K562 (cell line): Measurements from ENCODE around the gene GZMA. TPM values are rescaled to one million over a fixed set of nuclear protein-coding genes. Genes with fewer than 3 reads are reported as not detected.

Experiments
- ATAC-seq: fragments of 200-7000 bp; cut with Tn5 transposase; 3 replicates; pipeline ENCODE4 v1.9.1; 2020; ENCODE audit warnings: moderate library complexity
- BruUV-seq: library from RNA; stranded (reverse); fragments of 400-500 nt; replicated peaks from 2 replicates; lab custom pipeline; 2021; lab: Mats Ljungman, UMichigan
- CTCF ChIA-PET: fragments of 300-600 bp; formaldehyde crosslinking; extraction: SDS; loops from one replicate; lab custom pipeline; 2021; ENCODE audit warnings: low intra/inter-chr PET ratio; lab: Yijun Ruan, JAX
- POLR2A ChIA-PET: fragments of 300-600, 350-650 bp; sonication (Branson Sonifier 250); formaldehyde crosslinking; extraction: SDS; loops from one replicate; lab custom pipeline; 2021; ENCODE audit warnings: antibody characterized with exemption, inconsistent platforms; lab: Yijun Ruan, JAX
- DNase-seq, 4 experiments: peaks; one replicate each; pipeline versions ENCODE4 v3.0.0 to v3.0.0-alpha.2; 2011 to 2018; ENCODE audit warnings: low spot score in 3 of 4, mixed read lengths in 3 of 4; ENCODE audit errors: extremely low read depth in 1 of 4
- FAIRE-seq: peaks from 2 replicates; lab custom pipeline; 2011; peaks lifted over from hg19 to GRCh38; lab: Jason Lieb, UNC
- H2AFZ ChIP-seq: 2 replicates; pipeline ENCODE4 v1.6.0; 2011; ENCODE audit warnings: low read depth, low read length, control low read depth, inconsistent platforms
- H3K27ac ChIP-seq: fragments of 200-600 bp; 3 replicates; pipeline ENCODE4 v1.8.0; 2011; ENCODE audit warnings: low read depth, mild to moderate bottlenecking, control low read depth, inconsistent platforms, low read length, moderate library complexity, mixed read lengths; ENCODE audit errors: extremely low read depth
- H3K27me3 ChIP-seq, 2 experiments: fragments of 300-600 bp in 1 of 2; 2 replicates in 1 of 2; 3 replicates in 1 of 2; pipeline versions ENCODE4 v1.6.0 to v1.8.0; 2011; ENCODE audit warnings: inconsistent platforms in 2 of 2, low read length in 2 of 2, mild to moderate bottlenecking in 1 of 2, mixed read lengths in 1 of 2, moderate library complexity in 1 of 2; ENCODE audit not compliant: control insufficient read depth in 2 of 2, insufficient read depth in 2 of 2
- H3K36me3 ChIP-seq: fragments of 300-600 bp; 3 replicates; pipeline ENCODE4 v1.8.0; 2011; ENCODE audit warnings: mild to moderate bottlenecking, low read length, inconsistent platforms; ENCODE audit not compliant: control insufficient read depth, insufficient read depth
- H3K4me1 ChIP-seq, 2 experiments: fragments of 200-600 bp in 1 of 2; replicated peaks in 1 of 2; 2 replicates in 1 of 2; 3 replicates in 1 of 2; pipeline versions ENCODE4 v1.5.1 to v1.8.0; 2011; ENCODE audit warnings: inconsistent platforms in 2 of 2, low read length in 2 of 2, mild to moderate bottlenecking in 1 of 2, mixed read lengths in 1 of 2, moderate library complexity in 1 of 2; ENCODE audit not compliant: control insufficient read depth in 2 of 2, insufficient read depth in 2 of 2
- H3K4me2 ChIP-seq: 2 replicates; pipeline ENCODE4 v1.6.1; 2011; ENCODE audit warnings: low read length, control low read depth, inconsistent platforms, mixed read lengths; ENCODE audit not compliant: insufficient read depth
- H3K4me3 ChIP-seq: fragments of 200-600 bp; sonication (generic), shearing (Covaris generic); 2 replicates; pipeline ENCODE4 v1.5.1; 2016; ENCODE audit warnings: control low read depth, inconsistent platforms
- H3K79me2 ChIP-seq: fragments of 200-600 bp; 3 replicates; pipeline ENCODE4 v1.8.0; 2011; ENCODE audit warnings: low read length, inconsistent platforms; ENCODE audit not compliant: control insufficient read depth, insufficient read depth
- H3K9ac ChIP-seq, 2 experiments: 2 replicates each; pipeline versions ENCODE4 v1.6.0 to v1.6.1; 2011; ENCODE audit warnings: low read depth in 2 of 2, low read length in 2 of 2, control low read depth in 1 of 2, inconsistent platforms in 1 of 2, mild to moderate bottlenecking in 1 of 2, mixed read lengths in 1 of 2; ENCODE audit not compliant: insufficient read depth in 1 of 2
- H3K9me1 ChIP-seq: one replicate; pipeline ENCODE4 v1.6.0; 2011; ENCODE audit warnings: inconsistent platforms, mild to moderate bottlenecking, low read length, moderate library complexity; ENCODE audit not compliant: control insufficient read depth, insufficient read depth
- H3K9me3 ChIP-seq: replicated peaks from 2 replicates; pipeline ENCODE4 v1.5.1; 2011; ENCODE audit warnings: low read depth, low read length, inconsistent platforms; ENCODE audit not compliant: control insufficient read depth, insufficient read depth
- H4K20me1 ChIP-seq: replicated peaks from 2 replicates; pipeline ENCODE4 v1.6.1; 2011; ENCODE audit warnings: low read length, inconsistent platforms, mixed read lengths; ENCODE audit not compliant: control insufficient read depth, insufficient read depth
- EWSR1 ChIP-seq: fragments of 450-650 bp; IDR thresholded peaks from 2 replicates; pipeline ENCODE4 v1.6.1; 2018; ENCODE audit warnings: borderline replicate concordance, mild to moderate bottlenecking, low read depth, moderate library complexity; ENCODE audit not compliant: partially characterized antibody
- PCBP2 ChIP-seq: fragments of 200-400 bp; formaldehyde crosslinking; IDR thresholded peaks from 2 replicates; pipeline ENCODE4 v1.6.1; 2018; ENCODE audit warnings: low read length, low read depth, mild to moderate bottlenecking, moderate library complexity; ENCODE audit not compliant: poor library complexity, severe bottlenecking
- SP1 ChIP-seq: sonication (generic); formaldehyde crosslinking; IDR thresholded peaks from 2 replicates; pipeline ENCODE4 v1.8.1; 2022; ENCODE audit warnings: mild to moderate bottlenecking, missing genetic modification reagents
- TCF3 ChIP-seq: sonication (generic); formaldehyde crosslinking; IDR thresholded peaks from 2 replicates; pipeline ENCODE4 v1.4.0; 2020; ENCODE audit warnings: mild to moderate bottlenecking, missing genetic modification reagents
- ZNF143 ChIP-seq: sonication (generic); formaldehyde crosslinking; IDR thresholded peaks from 2 replicates; pipeline ENCODE4 v1.9.0; 2022; ENCODE audit warnings: mild to moderate bottlenecking, missing genetic modification reagents
- ZNF165 ChIP-seq: fragments of 250-450 bp; sonication (Bioruptor Pico); IDR thresholded peaks from 2 replicates; pipeline ENCODE4 v1.4.0; 2020; ENCODE audit warnings: borderline replicate concordance
- WGBS: fragments of 100-300 bp; shearing (Covaris generic); methylation state at CpG from one replicate; pipeline ENCODE4 v1.1.6; 2016; ENCODE audit warnings: low coverage, mixed read lengths; ENCODE audit not compliant: insufficient coverage; ENCODE audit errors: missing lambda C conversion rate; 5-methylcytosine and 5-hydroxymethylcytosine counted together
- in situ Hi-C: fragments of 300-500 bp; cut with MboI; formaldehyde crosslinking; loops from 4 replicates; pipeline ENCODE4 v1.15.0; 2018; ENCODE audit warnings: inconsistent platforms, mixed read lengths
- intact Hi-C: fragments of 100-400 bp; cut with micrococcal nuclease; formaldehyde crosslinking; loops from 2 replicates; pipeline ENCODE4 v1.14.2; 2022
- polyA plus RNA-seq, 8 experiments: library from polyadenylated mRNA; depleted of rRNA in 4 of 8; stranded (reverse) in 5 of 8; unstranded in 3 of 8; fragments of >200 nt; fragmentation: Nextera tagmentation in 2 of 8; fragmentation: Illumina TruSeq in 1 of 8; extraction: Ambion mirVana in 2 of 8; extraction: Trizol in 1 of 8; gene quantifications; 2 replicates each; pipeline versions ENCODE4 v1.2.1 to v1.2.3, GENCODE V29; 2011 to 2014; ENCODE audit warnings: inconsistent platforms in 1 of 8, missing spikeins in 1 of 8
- total RNA-seq, 7 experiments: library from RNA; depleted of rRNA in 6 of 7; stranded (reverse); fragments of >200 nt in 6 of 7; fragmentation: Illumina TruSeq in 2 of 7; extraction: Trizol in 2 of 7; gene quantifications; 2 replicates each; pipeline versions ENCODE4 v1.2.1 to v1.2.3, GENCODE V29; 2011 to 2021; ENCODE audit warnings: low replicate concordance in 1 of 7
- TF ChIP-seq, protein P1 (sequence below): fragments of 450-650 bp; formaldehyde crosslinking; IDR thresholded peaks from 2 replicates; pipeline ENCODE4 v1.4.0; 2020; ENCODE audit warnings: mild to moderate bottlenecking, moderate library complexity
- TF ChIP-seq, protein P2 (sequence below): fragments of 250-450 bp; sonication (Bioruptor Pico); IDR thresholded peaks from 2 replicates; pipeline ENCODE4 v1.9.0; 2021; ENCODE audit warnings: mild to moderate bottlenecking

The GZMA gene
- total and polyA plus RNA-seq, 9 of the 15 experiments (the other 6 are each of a cell fraction or from before 2014, with no cell fraction given), result not detected

DNA sequence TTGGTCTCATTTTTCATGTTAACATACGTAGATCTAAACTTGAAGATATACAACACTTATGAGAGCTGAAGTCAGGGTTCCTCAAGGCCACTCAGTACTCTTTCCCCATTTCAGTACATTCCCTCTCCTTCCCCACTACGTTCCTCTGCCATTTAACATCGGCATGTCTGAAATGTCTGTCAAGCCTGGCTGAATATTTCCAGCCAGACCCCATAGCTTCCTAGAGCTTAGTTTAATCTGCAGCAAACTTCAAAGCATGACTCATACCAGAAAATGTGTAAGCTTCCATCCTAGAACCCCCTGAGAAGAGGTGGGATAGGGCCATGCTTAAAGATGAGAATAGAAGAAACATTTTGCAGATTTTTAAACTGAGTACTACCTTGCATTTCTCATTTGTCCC, 6.2 kb downstream of the GZMA start (continued):
- no peak for TF ChIP-seq TCF3 (CRISPR knock-in tag)

GRCh38 chr5:55110217-55110616, 7.8 kb downstream of the GZMA start:
- Histone ChIP-seq H3K4me2 (no peak overlapping the region), H2AFZ (no peak overlapping the region), H3K9ac (no peak overlapping the region), H3K9me1 (no peaks in the 10 kb centered on the region), H3K9me3 (no peaks in the 10 kb centered on the region), H3K27ac (no peak overlapping the region), H3K79me2 (no peaks in the 10 kb centered on the region), H3K36me3 (no peaks in the 10 kb centered on the region), H4K20me1 (no peaks in the 10 kb centered on the region), H3K4me1 (no peaks in the 10 kb centered on the region), H3K27me3 (peaks cover 0 to 5% of the 10 kb centered on the region in 2 experiments; a peak in 2 of 5 replicates), H3K4me3 (no peak overlapping the region)
- WGBS, result 0% methylated on average over 2 of the region's 2 CpGs
- FAIRE-seq (no peak), ATAC-seq (no peak), DNase-seq (no peak)
- TF ChIP-seq EWSR1 (no peak), SP1 (CRISPR knock-in tag) (no peak), ZNF165 (no peak), PCBP2 (no peak), ZNF143 (no peak)
- TF ChIP-seq, protein P1, sequence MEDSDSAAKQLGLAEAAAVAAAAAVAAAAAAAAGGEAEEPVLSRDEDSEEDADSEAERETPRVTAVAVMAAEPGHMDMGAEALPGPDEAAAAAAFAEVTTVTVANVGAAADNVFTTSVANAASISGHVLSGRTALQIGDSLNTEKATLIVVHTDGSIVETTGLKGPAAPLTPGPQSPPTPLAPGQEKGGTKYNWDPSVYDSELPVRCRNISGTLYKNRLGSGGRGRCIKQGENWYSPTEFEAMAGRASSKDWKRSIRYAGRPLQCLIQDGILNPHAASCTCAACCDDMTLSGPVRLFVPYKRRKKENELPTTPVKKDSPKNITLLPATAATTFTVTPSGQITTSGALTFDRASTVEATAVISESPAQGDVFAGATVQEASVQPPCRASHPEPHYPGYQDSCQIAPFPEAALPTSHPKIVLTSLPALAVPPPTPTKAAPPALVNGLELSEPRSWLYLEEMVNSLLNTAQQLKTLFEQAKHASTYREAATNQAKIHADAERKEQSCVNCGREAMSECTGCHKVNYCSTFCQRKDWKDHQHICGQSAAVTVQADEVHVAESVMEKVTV (CRISPR knock-in tag), result no peak
- TF ChIP-seq, protein P2, sequence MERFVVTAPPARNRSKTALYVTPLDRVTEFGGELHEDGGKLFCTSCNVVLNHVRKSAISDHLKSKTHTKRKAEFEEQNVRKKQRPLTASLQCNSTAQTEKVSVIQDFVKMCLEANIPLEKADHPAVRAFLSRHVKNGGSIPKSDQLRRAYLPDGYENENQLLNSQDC (CRISPR knock-in tag), result no peak
- in situ Hi-C loops, result no loop called here
- CTCF ChIA-PET, result no interaction called here
- intact Hi-C loops, result no loop called here
- no TSS peak for BruUV-seq
- POLR2A ChIA-PET, result no interaction called here
